Testis (tissue), 3 donors: ENCODE measurements around the gene JAKMIP1. TPM values are rescaled to one million over a fixed set of nuclear protein-coding genes. Genes with fewer than 3 reads are reported as not detected.

ENCODE experiments used
- DNase-seq: peaks from one replicate; pipeline ENCODE4 v3.0.0-alpha.2; 2019
- H3K27ac ChIP-seq, 2 donors: fragments of 200-600 bp; sonication (generic); one replicate each; pipeline ENCODE4 v1.5.1; 2019
- H3K27me3 ChIP-seq: fragments of 200-600 bp; sonication (generic); one replicate; pipeline ENCODE4 v1.5.1; 2019
- H3K36me3 ChIP-seq: fragments of 200-600 bp; sonication (generic); one replicate; pipeline ENCODE4 v1.5.1; 2017; ENCODE audit warnings: low read depth; ENCODE audit errors: missing control alignments
- H3K4me1 ChIP-seq: fragments of 200-600 bp; sonication (generic); one replicate; pipeline ENCODE4 v1.5.1; 2019
- H3K4me3 ChIP-seq, 2 donors: fragments of 200-600 bp; sonication (generic); one replicate each; pipeline ENCODE4 v1.5.1; 2017 to 2019
- H3K9me3 ChIP-seq: fragments of 200-600 bp; sonication (generic); one replicate; pipeline ENCODE4 v1.5.1; 2017
- CTCF ChIP-seq, 3 experiments: fragments of 450-650 bp in 2 of 3; fragments of 200-600 bp in 1 of 3; sonication (generic) in 1 of 3; IDR thresholded peaks; one replicate each; pipeline ENCODE4 v1.5.1; 2016 to 2019; ENCODE audit warnings: antibody characterized with exemption in 3 of 3, mild to moderate bottlenecking in 2 of 3, moderate library complexity in 1 of 3
- POLR2A ChIP-seq: fragments of 450-650 bp; IDR thresholded peaks from one replicate; pipeline ENCODE4 v1.6.1; 2017; ENCODE audit warnings: antibody characterized with exemption, mild to moderate bottlenecking, moderate library complexity
- WGBS, 2 donors: methylation state at CpG; one replicate each; pipeline ENCODE4 v1.1.5; 2018; 5-methylcytosine and 5-hydroxymethylcytosine counted together
- intact Hi-C: fragments of 100-400 bp; cut with DNase I; formaldehyde crosslinking; loops from one replicate; pipeline ENCODE4 v1.15.1; 2023; ENCODE audit warnings: low total_unique reads
- polyA plus RNA-seq: library from polyadenylated mRNA; stranded (reverse); fragments of 350-450 nt; fragmentation: Illumina TruSeq; extraction: RNeasy Lipid Tissue Mini Kit (QIAGEN cat#74804); gene quantifications from one replicate; pipeline ENCODE4 v1.2.3, GENCODE V29; 2014; ENCODE audit warnings: low read depth, low replicate concordance; ENCODE audit not compliant: insufficient read depth
- total RNA-seq, 2 donors: library from RNA; depleted of rRNA; stranded (reverse); fragments of >200 nt; gene quantifications; one replicate each; pipeline ENCODE4 v1.2.3, GENCODE V29; 2016

Gene JAKMIP1
- total and polyA plus RNA-seq, 3 donors from 2014 or later: 10.7 to 18.1 (median 15.2) TPM

- Histone ChIP-seq H3K27ac (no peak overlapping the region), H3K27me3 (no peaks in the 10 kb centered on the region), H3K36me3 (no peaks in the 10 kb centered on the region), H3K9me3 (no peaks in the 10 kb centered on the region), H3K4me3 (no peak overlapping the region), H3K4me1 (no peaks in the 10 kb centered on the region)
- 76 to 89% methylated on average over 3 to 11 of the region's 11 CpGs for WGBS, 2 donors
- TF ChIP-seq CTCF (IDR thresholded peaks at IDR 0.05) (no peak), POLR2A (no peak)
- intact Hi-C loops: no loop called here
- DNase-seq: no peak
Measured at GRCh38 chr4:5992828-5993321, 207.5 kb downstream of the JAKMIP1 start.

GRCh38 chr4:5992171-5992827 is 208.1 kb downstream of the JAKMIP1 start:
- Histone ChIP-seq H3K27ac (no peak overlapping the region), H3K4me3 (no peak overlapping the region), H3K4me1 (no peaks in the 10 kb centered on the region), H3K27me3 (no peaks in the 10 kb centered on the region), H3K9me3 (no peaks in the 10 kb centered on the region), H3K36me3 (no peaks in the 10 kb centered on the region)
- TF ChIP-seq CTCF (IDR thresholded peaks at IDR 0.05): no peak
- TF ChIP-seq POLR2A: no peak
- DNase-seq: no peak
- intact Hi-C loops: no loop called here
- 87 to 88% methylated on average over 17 of the region's 17 CpGs for WGBS, 2 donors

GRCh38 chr4:5991405-5991804 is 208.9 kb downstream of the JAKMIP1 start:
- Histone ChIP-seq H3K9me3 (no peaks in the 10 kb centered on the region), H3K27ac (no peak overlapping the region), H3K4me3 (no peak overlapping the region), H3K36me3 (no peaks in the 10 kb centered on the region), H3K27me3 (no peaks in the 10 kb centered on the region), H3K4me1 (no peaks in the 10 kb centered on the region)
- intact Hi-C loops: no loop called here
- 50 to 82% methylated on average over 1 of the region's 1 CpG for WGBS, 2 donors
- no peak for TF ChIP-seq POLR2A
- DNase-seq: no peak

GRCh38 chr4:5990446-5991160 is 209.7 kb downstream of the JAKMIP1 start:
- Histone ChIP-seq H3K9me3 (no peaks in the 10 kb centered on the region), H3K27ac (no peak overlapping the region), H3K27me3 (no peaks in the 10 kb centered on the region), H3K4me3 (no peak overlapping the region), H3K36me3 (no peaks in the 10 kb centered on the region), H3K4me1 (no peaks in the 10 kb centered on the region)
- no peak for TF ChIP-seq POLR2A
- no peak for TF ChIP-seq CTCF (IDR thresholded peaks at IDR 0.05)
- no peak for DNase-seq
- intact Hi-C loops: no loop called here
- 85 to 90% methylated on average over 15 to 16 of the region's 16 CpGs for whole genome bisulfite sequencing, 2 donors

GRCh38 chr4:5989236-5990225 is 210.8 kb downstream of the JAKMIP1 start:
- Histone ChIP-seq H3K9me3 (no peaks in the 10 kb centered on the region), H3K27ac (no peak overlapping the region), H3K36me3 (no peaks in the 10 kb centered on the region), H3K4me1 (no peaks in the 10 kb centered on the region), H3K27me3 (no peaks in the 10 kb centered on the region), H3K4me3 (no peak overlapping the region)
- no peak for DNase-seq
- TF ChIP-seq CTCF (IDR thresholded peaks at IDR 0.05): no peak
- TF ChIP-seq POLR2A: no peak
- 87 to 89% methylated on average over 17 to 18 of the region's 18 CpGs for WGBS, 2 donors
- intact Hi-C loops: no loop called here
